Effector memory CD4-positive, alpha-beta T cell (primary cell): ENCODE measurements around the gene PINK1.

Experiments
- DNase-seq, 3 donors: peaks; one replicate each; pipeline ENCODE4 v3.0.0-alpha.2; 2020
- H3K27ac ChIP-seq: 2 replicates; pipeline ENCODE4 v1.7.0; 2013; ENCODE audit warnings: mild to moderate bottlenecking, low read length, moderate library complexity; ENCODE audit not compliant: insufficient read depth, poor library complexity, severe bottlenecking
- H3K27me3 ChIP-seq: replicated peaks from 2 replicates; pipeline ENCODE4 v1.7.0; 2013; ENCODE audit warnings: mild to moderate bottlenecking, low read length; ENCODE audit not compliant: insufficient read depth, control insufficient read depth, poor library complexity, severe bottlenecking
- H3K36me3 ChIP-seq: 2 replicates; pipeline ENCODE4 v1.7.0; 2013; ENCODE audit warnings: mild to moderate bottlenecking, low read length, moderate library complexity; ENCODE audit not compliant: control insufficient read depth, insufficient read depth
- H3K4me1 ChIP-seq: 2 replicates; pipeline ENCODE4 v1.7.0; 2013; ENCODE audit warnings: low read length, mild to moderate bottlenecking; ENCODE audit not compliant: control insufficient read depth, insufficient read depth, poor library complexity, severe bottlenecking
- H3K4me3 ChIP-seq: 2 replicates; pipeline ENCODE4 v1.7.0; 2013; ENCODE audit warnings: low read length, low read depth, mild to moderate bottlenecking; ENCODE audit not compliant: insufficient read depth, poor library complexity, severe bottlenecking
- H3K9me3 ChIP-seq: 2 replicates; pipeline ENCODE4 v1.7.0; 2013; ENCODE audit warnings: mild to moderate bottlenecking, low read length, moderate library complexity; ENCODE audit not compliant: control insufficient read depth

Gene PINK1

DNA sequence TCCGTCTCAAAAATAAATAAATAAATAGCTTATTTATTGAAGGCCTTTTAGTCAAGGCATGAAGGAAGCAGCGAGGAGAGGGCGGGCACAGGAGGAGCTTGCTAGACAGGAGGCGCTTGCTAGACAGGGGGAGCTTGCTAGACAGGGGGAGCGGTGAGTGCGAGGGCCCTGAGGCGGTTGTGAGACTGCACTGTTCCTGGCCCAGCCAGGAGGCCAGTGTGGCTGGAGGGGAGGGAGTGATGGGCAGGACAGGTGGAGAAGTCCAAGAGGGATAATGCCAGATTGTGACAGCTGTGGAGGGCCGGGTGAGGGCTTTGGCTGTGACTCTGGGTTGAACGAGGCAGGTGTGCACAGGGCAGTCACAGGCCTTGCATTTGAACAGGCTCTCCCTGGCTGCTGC, 66.3 kb downstream of the PINK1 start:
- Histone ChIP-seq H3K36me3 (no peaks in the 10 kb centered on the region), H3K9me3 (no peaks in the 10 kb centered on the region), H3K27me3 (no peaks in the 10 kb centered on the region), H3K4me3 (no peak overlapping the region), H3K4me1 (peaks cover 6% of the 10 kb centered on the region), H3K27ac (no peak overlapping the region)
- DNase-seq = no peak

DNA sequence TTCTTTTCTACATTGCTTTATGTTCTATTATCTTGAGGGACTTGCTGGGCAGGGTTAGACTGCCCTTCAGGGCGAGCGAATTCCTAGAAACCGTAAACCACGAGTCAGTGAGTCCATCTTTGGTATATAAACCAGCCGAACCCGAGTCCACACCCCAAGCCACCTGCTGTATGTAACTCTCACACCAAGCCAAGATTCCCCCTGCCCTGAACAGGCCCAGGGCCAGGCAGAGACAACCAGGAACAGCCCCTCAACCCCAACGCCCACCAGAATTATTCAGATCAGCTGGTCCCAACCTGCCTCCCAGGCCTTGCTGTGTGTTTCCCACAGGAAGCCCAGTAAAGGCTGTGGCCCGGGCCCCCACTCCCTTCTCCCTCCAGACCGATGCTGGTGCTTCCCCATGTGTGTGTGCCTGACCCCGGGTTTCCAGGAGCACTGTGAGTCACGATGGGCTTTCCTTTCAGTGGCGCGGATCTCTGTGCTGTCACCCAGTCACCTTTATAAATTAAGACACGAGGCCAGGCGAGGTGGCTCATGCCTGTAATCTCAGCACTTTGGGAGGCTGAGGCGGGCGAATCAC, 67.5 kb downstream of the PINK1 start:
- Histone ChIP-seq H3K27me3 (no peaks in the 10 kb centered on the region), H3K4me3 (no peak overlapping the region), H3K27ac (no peak overlapping the region), H3K36me3 (no peaks in the 10 kb centered on the region), H3K9me3 (no peaks in the 10 kb centered on the region), H3K4me1 (peaks cover 6% of the 10 kb centered on the region)
- no peak for DNase-seq
